Activated gamma-delta T cell (primary cell): ENCODE data around the gene TAF11L4.
"Not testable (repeated sequence)": the region's sequence is repeated elsewhere in the genome, so short reads cannot be mapped to it uniquely, and the experiment has no call there.

Experiments
- DNase-seq: peaks from one replicate; lab custom pipeline; 2025; lab: John Stamatoyannopoulos, UW
- total RNA-seq, 2 donors: gene quantifications; one replicate each; lab custom pipeline; 2026; lab: John Stamatoyannopoulos, UW

Gene TAF11L4
- total RNA-seq = 0 reads per million in 2 donors

- DNase-seq = not testable (repeated sequence)
Observed at GRCh38 chr5:17521501-17521900, at the start of gene TAF11L4. TSS of gene TAF11L4 (plus strand) at chr5:17521801.

GRCh38 chr5:17475064-17475463 lies 46.5 kb upstream of the TAF11L4 start:
- DNase-seq = not testable (repeated sequence)

GRCh38 chr5:17477043-17477442 lies 44.6 kb upstream of the TAF11L4 start:
- DNase-seq = no peak

GRCh38 chr5:17477573-17478265 lies 43.9 kb upstream of the TAF11L4 start:
- no peak for DNase-seq

- DNase-seq = no peak
Observed at GRCh38 chr5:17481378-17481777, 40.2 kb upstream of the TAF11L4 start.

GRCh38 chr5:17482790-17483189 lies 38.8 kb upstream of the TAF11L4 start:
- DNase-seq = no peak

- not testable (repeated sequence) for DNase-seq
Observed at GRCh38 chr5:17486464-17487173, 35.0 kb upstream of the TAF11L4 start.

- no peak for DNase-seq
Observed at GRCh38 chr5:17487174-17487512, 34.5 kb upstream of the TAF11L4 start.

GRCh38 chr5:17491257-17491656 lies 30.3 kb upstream of the TAF11L4 start:
- DNase-seq = peak; percentile 1

- no peak for DNase-seq
Observed at GRCh38 chr5:17492770-17493169, 28.8 kb upstream of the TAF11L4 start.

- DNase-seq = no peak
Observed at GRCh38 chr5:17497446-17497845, 24.2 kb upstream of the TAF11L4 start.

- DNase-seq = not testable (repeated sequence)
Observed at GRCh38 chr5:17497931-17498330, 23.7 kb upstream of the TAF11L4 start, which contains the start of gene TAF11L2. TSS of gene TAF11L2 (plus strand) at chr5:17498231.

GRCh38 chr5:17511775-17512325 lies 9.8 kb upstream of the TAF11L4 start:
- no peak for DNase-seq

GRCh38 chr5:17517526-17517925 lies 4.1 kb upstream of the TAF11L4 start:
- DNase-seq = not testable (repeated sequence)

- DNase-seq = not testable (repeated sequence)
Observed at GRCh38 chr5:17518067-17518466, 3.5 kb upstream of the TAF11L4 start, which contains the start of gene TAF11L3. TSS of gene TAF11L3 (plus strand) at chr5:17518367.

GRCh38 chr5:17519508-17519907 lies 2.1 kb upstream of the TAF11L4 start:
- not testable (repeated sequence) for DNase-seq

- DNase-seq = not testable (repeated sequence)
Observed at GRCh38 chr5:17524935-17525334, 3.3 kb downstream of the TAF11L4 start, which contains the start of gene TAF11L5. TSS of gene TAF11L5 (plus strand) at chr5:17525235.

GRCh38 chr5:17526504-17526903 lies 4.9 kb downstream of the TAF11L4 start:
- not testable (repeated sequence) for DNase-seq

GRCh38 chr5:17528369-17528768 lies 6.8 kb downstream of the TAF11L4 start, which contains the start of gene TAF11L6:
TSS of gene TAF11L6 (plus strand) at chr5:17528669.
- DNase-seq = not testable (repeated sequence)
